Spinal cord (tissue), 10 donors: ENCODE results near the gene XKR8. TPM values are rescaled to one million over a fixed set of nuclear protein-coding genes. Genes with fewer than 3 reads are reported as not detected.

Experiments used
- DNase-seq, 6 donors: peaks; one replicate each; pipeline versions ENCODE4 v3.0.0 to v3.0.0-alpha.2; 2013 to 2015; ENCODE audit warnings: low spot score in 6 of 6, low read depth in 4 of 6
- H3K27ac ChIP-seq: one replicate; pipeline ENCODE4 v1.5.1; 2013; ENCODE audit warnings: low read depth, low read length, control low read depth
- H3K27me3 ChIP-seq: one replicate; pipeline ENCODE4 v1.6.1; 2013; ENCODE audit warnings: low read length; ENCODE audit not compliant: control insufficient read depth, insufficient read depth
- H3K36me3 ChIP-seq: one replicate; pipeline ENCODE4 v1.6.1; 2013; ENCODE audit warnings: low read length; ENCODE audit not compliant: control insufficient read depth, insufficient read depth
- H3K4me1 ChIP-seq: one replicate; pipeline ENCODE4 v1.6.1; 2013; ENCODE audit warnings: low read length; ENCODE audit not compliant: control insufficient read depth, insufficient read depth
- H3K4me3 ChIP-seq: one replicate; pipeline ENCODE4 v1.5.1; 2013; ENCODE audit warnings: low read depth, low read length, control low read depth
- H3K9me3 ChIP-seq: one replicate; pipeline ENCODE4 v1.6.1; 2013; ENCODE audit warnings: low read length; ENCODE audit not compliant: control insufficient read depth, insufficient read depth
- WGBS: methylation state at CpG from one replicate; pipeline ENCODE4 v1.1.5; 2013; ENCODE audit warnings: missing lambda C conversion rate; ENCODE audit not compliant: insufficient coverage; 5-methylcytosine and 5-hydroxymethylcytosine counted together
- polyA plus RNA-seq, 2 donors: library from polyadenylated mRNA; unstranded; fragments of 120-200 nt; gene quantifications; one replicate each; pipeline ENCODE4 v1.2.1, GENCODE V29; 2013; ENCODE audit not compliant: insufficient read length in 2 of 2
- total RNA-seq, 2 donors: library from RNA; depleted of rRNA in 1 of 2; stranded (reverse); fragments of 120-200 nt in 1 of 2; fragments of >200 nt in 1 of 2; gene quantifications; one replicate each; pipeline versions ENCODE4 v1.2.3 to v1.2.4, GENCODE V29; 2013 to 2014
- donor health status: healthy.

Gene XKR8
- total and polyA plus RNA-seq, 4 donors = 2.4 to 9.9 (median 5.9) TPM

DNA sequence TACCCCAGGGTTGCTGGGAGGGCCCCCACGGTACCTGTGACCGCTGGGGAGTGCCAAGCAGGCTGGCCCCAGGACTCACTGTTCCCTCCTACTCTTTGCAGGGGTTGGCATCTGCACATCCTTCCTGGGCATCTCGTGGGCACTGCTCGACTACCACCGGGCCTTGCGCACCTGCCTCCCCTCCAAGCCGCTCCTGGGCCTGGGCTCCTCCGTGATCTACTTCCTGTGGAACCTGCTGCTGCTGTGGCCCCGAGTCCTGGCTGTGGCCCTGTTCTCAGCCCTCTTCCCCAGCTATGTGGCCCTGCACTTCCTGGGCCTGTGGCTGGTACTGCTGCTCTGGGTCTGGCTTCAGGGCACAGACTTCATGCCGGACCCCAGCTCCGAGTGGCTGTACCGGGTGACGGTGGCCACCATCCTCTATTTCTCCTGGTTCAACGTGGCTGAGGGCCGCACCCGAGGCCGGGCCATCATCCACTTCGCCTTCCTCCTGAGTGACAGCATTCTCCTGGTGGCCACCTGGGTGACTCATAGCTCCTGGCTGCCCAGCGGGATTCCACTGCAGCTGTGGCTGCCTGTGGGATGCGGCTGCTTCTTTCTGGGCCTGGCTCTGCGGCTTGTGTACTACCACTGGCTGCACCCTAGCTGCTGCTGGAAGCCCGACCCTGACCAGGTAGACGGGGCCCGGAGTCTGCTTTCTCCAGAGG lies 6.8 kb downstream of the XKR8 start:
- Histone ChIP-seq H3K27me3 (no peaks in the 10 kb centered on the region), H3K27ac (no peak overlapping the region), H3K36me3 (peaks cover 47% of the 10 kb centered on the region), H3K9me3 (no peaks in the 10 kb centered on the region), H3K4me1 (peaks cover 18% of the 10 kb centered on the region), H3K4me3 (no peak overlapping the region)
- DNase-seq = no peak
- WGBS = 95% methylated on average over 24 of the region's 24 CpGs

DNA sequence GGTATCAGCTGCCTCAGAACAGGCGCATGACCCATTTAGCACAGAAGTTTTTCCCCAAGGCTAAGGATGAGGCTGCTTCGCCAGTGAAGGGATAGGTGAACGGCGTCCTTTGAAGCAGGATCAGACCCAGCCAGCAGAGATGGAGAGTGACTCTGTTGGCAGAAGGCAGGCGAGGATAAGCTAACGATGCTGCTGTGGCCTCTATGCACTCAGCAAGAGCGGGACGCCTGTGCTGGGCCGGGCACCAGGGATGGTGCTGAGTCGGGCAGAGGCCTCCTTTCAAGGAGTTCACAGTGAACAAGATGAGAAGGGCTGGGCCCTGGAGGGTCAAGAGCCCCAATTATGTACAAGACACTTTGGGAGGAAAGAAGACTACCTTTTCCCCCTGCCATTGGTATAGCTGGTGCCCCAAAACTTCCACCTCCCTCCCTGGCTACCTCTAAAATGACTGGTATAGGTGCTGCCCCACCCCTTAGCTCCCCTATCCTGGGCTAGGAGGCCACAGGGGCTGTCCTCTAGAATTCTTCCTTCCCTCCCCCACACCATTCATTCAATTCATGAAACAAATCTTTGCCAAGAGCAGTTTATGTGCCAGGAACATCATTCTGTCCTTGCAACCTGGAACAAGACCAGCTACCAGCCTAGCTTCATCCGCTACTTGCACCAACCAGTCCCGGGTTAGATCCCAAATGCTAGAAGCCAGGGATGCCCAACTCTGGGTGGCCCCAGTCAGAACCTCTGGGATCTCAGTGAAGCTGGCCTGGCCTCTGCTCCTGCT lies 7.5 kb downstream of the XKR8 start:
- DNase-seq = peak in 2 of 6 donors; percentile 19 to 33
- Histone ChIP-seq H3K36me3 (peaks cover 47% of the 10 kb centered on the region), H3K27ac (no peak overlapping the region), H3K27me3 (no peaks in the 10 kb centered on the region), H3K4me3 (no peak overlapping the region), H3K9me3 (no peaks in the 10 kb centered on the region), H3K4me1 (peaks cover 22% of the 10 kb centered on the region)
- WGBS = 92% methylated on average over 12 of the region's 12 CpGs

DNA sequence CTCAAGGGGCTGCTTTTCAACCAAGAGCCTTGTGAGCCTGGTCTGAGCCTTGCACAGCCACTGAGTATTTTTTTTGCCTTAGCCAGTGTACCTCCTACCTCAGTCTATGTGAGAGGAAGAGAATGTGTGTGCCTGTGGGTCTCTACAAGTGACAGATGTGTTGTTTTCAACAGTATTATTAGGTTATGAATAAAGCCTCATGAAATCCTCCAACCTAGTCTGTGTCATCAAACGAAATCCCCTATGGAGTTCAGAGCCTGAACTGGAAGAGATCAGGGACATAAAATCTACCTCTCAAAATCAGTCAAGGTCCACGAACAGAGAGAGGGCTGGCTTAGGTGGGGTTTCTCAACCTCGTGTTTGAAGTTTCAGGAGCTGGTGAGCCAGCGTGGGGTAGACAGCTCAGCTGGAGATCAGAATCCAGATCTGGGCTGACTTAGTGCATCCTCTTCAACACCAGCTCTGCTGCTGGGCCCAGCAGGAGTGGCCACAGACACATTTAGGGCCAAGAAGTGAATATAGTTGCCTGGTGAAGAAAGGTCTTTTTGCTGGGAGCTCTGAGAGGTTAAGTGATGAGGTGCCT lies 8.2 kb downstream of the XKR8 start:
- WGBS = 90% methylated on average over 2 of the region's 4 CpGs
- no peaks in the 10 kb centered on the region for H3K9me3 ChIP-seq
- H3K27me3 ChIP-seq = no peaks in the 10 kb centered on the region
- no peak overlapping the region for H3K27ac ChIP-seq
- H3K4me3 ChIP-seq = no peak overlapping the region
- DNase-seq = no peak
- peaks cover 28% of the 10 kb centered on the region for H3K4me1 ChIP-seq
- peaks cover 47% of the 10 kb centered on the region for H3K36me3 ChIP-seq

DNA sequence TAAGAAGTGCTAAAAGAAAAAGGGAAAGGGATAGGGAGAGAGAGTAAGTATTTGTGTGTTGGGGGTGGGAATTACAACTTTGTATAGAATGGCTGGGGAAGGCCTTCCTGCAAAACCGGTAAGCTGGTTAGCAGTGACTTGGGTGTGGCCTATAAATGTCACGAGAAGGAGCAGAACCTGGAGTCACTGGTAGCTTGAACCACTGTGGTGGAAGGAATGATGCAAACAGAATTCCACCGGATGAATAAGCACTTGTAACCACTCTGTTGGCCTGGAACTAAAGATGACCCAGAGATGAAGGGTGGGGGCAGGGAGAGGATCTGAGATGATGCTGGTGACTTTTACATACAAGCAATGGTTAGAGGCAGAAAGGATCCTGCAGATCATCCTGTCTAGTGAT lies 8.9 kb downstream of the XKR8 start:
- WGBS = 91% methylated on average over 3 of the region's 3 CpGs

DNA sequence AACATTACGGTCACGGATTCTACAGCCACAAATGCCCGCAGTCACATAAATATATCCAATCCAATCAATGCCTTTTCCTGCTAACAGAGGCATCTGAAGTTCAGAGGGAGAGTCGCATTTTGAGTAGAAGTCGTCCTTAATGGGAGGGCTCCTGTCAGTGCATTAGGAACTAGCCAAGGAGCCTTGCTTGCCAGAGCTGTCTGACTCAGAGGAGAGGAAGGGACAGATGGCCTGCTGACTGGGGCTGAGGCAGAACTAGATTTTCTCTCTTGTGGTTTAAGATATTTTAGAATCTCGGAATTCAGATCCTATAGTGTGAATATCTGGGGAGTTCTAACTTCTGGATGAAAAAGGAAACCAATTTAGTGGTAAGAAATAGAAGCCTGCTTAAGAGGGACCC lies 10.6 kb downstream of the XKR8 start:
- Histone ChIP-seq H3K27ac (peak overlapping the region; percentile 17), H3K4me3 (no peak overlapping the region), H3K4me1 (peaks cover 28% of the 10 kb centered on the region), H3K27me3 (no peaks in the 10 kb centered on the region), H3K36me3 (peaks cover 36% of the 10 kb centered on the region), H3K9me3 (no peaks in the 10 kb centered on the region)
- WGBS = 81% methylated on average over 2 of the region's 6 CpGs
- DNase-seq = peak in 1 of 6 donors; percentile 68

More for the DNA sequence above, 8.9 kb downstream of the XKR8 start:
- no peaks in the 10 kb centered on the region for H3K9me3 ChIP-seq
- H3K27me3 ChIP-seq = no peaks in the 10 kb centered on the region
- no peak overlapping the region for H3K4me3 ChIP-seq
- DNase-seq = no peak
- peaks cover 28% of the 10 kb centered on the region for H3K4me1 ChIP-seq
- H3K36me3 ChIP-seq = peaks cover 42% of the 10 kb centered on the region
- no peak overlapping the region for H3K27ac ChIP-seq

DNA sequence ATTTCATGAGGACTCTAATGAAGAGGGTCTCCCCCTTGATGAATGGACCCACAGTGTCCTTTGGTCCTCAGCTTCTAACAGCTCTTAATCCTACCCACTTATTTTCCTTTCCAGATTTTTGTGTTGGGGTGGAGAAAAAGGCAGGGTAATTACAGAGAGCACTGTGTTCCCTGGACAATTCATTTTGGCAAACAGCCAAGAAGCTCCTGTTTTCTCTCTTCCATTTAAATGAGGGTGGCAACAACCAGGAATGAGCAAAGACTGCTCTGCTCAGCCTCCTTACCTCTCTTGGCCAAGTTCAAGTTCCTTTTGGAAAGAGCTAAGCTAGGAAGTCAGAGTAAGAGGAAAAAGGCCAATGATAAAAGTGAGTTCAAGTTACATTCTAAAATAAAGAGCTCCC lies 11.9 kb downstream of the XKR8 start:
- Histone ChIP-seq H3K27me3 (no peaks in the 10 kb centered on the region), H3K4me1 (peaks cover 28% of the 10 kb centered on the region), H3K27ac (peak overlapping the region; percentile 68), H3K4me3 (no peak overlapping the region), H3K9me3 (no peaks in the 10 kb centered on the region), H3K36me3 (peaks cover 28% of the 10 kb centered on the region)
- DNase-seq = peak in 5 of 6 donors; percentile 41 to 91 (median 67)

DNA sequence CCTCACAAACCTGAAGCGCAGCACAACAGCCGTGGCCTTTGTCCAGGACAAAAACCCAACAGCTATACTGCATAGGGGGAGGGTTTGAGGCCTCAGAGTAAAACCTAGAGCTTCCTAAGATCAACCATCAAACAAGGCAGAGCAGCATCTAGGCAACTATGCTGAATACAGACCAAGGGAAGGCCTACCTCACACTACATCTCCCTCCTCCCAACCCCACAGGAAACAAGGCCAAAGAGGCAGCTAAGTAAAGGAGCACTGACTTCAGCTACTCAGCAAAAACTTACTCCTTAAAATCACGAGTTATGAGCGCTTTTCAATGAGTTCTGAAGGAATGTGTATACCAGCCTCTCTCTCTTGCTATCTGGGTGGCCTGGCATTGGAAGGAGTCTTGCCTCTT lies 12.4 kb downstream of the XKR8 start:
- DNase-seq = no peak
- no CpG with 5 or more reads among the region's 4 CpGs for WGBS
- Histone ChIP-seq H3K36me3 (peaks cover 24% of the 10 kb centered on the region), H3K27me3 (no peaks in the 10 kb centered on the region), H3K4me3 (no peak overlapping the region), H3K9me3 (no peaks in the 10 kb centered on the region), H3K4me1 (peaks cover 25% of the 10 kb centered on the region), H3K27ac (peak overlapping the region; percentile 68)

DNA sequence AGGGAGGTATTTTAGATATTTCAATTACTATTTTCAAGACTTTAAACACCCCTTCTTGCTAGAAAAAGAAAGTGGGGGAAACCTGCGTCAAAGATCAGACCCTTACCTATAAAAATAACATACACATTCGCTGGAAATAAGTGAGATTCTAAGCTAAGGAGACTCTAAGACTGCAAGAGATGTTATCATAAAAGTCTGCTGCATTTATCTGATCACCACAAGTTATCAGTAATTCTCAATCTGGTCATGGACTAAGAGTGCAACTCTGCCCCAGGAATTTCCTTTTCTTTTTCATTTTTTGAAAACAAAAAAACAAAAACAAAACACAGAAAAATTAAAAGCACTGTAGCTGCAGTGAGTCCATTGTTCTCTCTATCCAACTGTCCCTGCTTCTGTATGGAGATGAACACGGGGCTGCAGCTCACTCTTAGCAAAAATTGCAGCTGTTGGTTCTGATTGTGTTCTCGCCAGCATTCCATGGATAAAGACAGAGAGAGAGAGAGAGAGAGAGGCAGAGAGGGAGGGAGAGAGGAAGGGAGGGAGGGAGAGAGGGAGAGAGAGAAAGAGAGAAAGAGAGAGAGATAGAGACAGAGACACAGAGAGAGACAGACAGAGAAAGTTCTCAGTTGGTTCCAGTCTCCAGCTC lies 14.1 kb downstream of the XKR8 start:
- H3K36me3 ChIP-seq = peaks cover 20% of the 10 kb centered on the region
- no peaks in the 10 kb centered on the region for H3K9me3 ChIP-seq
- WGBS = 34% methylated on average over 2 of the region's 4 CpGs
- no peak overlapping the region for H3K27ac ChIP-seq
- H3K4me3 ChIP-seq = no peak overlapping the region
- no peak for DNase-seq
- H3K4me1 ChIP-seq = peaks cover 18% of the 10 kb centered on the region
- no peaks in the 10 kb centered on the region for H3K27me3 ChIP-seq

DNA sequence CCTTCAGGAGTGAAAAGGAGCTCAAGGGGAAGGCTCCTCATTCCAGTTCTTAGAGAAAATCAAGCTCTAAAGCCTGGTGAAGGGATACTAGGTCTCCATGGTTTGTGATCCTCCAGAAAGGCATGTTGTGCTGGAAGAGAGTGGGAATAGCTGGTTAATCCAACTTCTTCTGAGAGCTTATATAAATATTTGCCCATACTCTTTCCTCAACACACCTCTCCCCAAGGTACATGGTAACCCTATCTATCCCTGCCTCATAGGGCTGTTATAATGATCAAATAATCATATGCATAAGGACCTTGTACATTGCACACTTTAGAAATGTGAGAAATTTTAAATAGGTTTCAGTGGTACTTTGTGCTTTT lies 14.6 kb downstream of the XKR8 start:
- Histone ChIP-seq H3K4me1 (peaks cover 18% of the 10 kb centered on the region), H3K27me3 (no peaks in the 10 kb centered on the region), H3K27ac (no peak overlapping the region), H3K36me3 (peaks cover 20% of the 10 kb centered on the region), H3K4me3 (no peak overlapping the region), H3K9me3 (no peaks in the 10 kb centered on the region)
- DNase-seq = no peak
